ENCODE data around the gene PP2D1. TPM values are rescaled to one million over a fixed set of nuclear protein-coding genes. Genes with fewer than 3 reads are reported as not detected.

The PP2D1 gene, protein sequence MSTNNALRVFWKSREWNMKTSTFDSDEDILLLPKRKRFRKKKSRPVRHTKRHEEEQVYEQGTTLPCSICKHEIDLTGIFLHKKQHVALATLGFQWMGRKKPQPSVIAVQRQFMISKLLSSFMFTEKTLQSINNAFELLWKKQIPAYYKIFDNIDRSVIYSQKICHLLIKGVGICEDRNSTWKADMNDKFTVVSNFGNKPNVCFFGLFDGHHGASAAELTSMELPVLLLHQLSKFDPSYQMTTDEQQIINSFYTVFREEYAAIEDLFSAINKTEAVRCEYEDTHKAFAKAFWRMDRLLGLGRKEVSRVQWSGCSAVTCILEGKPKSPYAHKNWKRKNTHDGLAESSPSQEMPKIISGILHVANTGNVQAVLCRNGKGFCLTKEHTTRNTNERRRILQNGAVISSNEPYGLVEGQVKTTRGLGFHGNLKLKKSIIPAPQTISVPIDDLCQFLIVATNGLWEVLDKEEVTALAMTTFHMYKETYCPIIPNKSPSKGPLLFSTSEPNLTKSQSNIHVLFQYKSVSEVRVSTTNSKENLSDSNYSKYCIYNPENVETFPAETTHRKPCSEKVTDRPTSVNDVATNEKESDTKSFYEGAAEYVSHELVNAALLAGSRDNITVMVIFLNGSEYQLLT
- total RNA-seq = not detected in 2 replicates

DNA sequence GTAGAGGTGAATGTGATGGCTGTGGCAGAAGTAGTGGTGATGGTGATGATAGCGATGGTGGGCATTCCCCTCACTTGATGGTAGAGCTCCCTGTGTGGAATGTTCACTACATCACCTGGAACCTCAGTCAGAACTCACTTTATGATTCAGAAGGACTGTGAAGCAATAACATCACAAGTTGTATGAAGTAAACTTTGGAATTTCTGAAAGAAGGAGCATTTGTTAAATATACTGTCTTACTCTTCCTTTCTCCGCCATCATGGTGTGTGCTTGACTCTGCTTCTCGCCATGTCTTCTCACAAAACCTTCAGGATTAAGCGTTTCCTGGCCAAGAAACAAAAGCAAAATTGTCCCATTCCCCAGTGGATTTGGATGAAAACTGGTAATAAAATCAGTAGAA is at the start of gene PP2D1:
Gene PP2D1 (minus strand): TSS at position 101 of the 400 bp plus-strand sequence. CDS start 192 bp downstream, outside the sequence.

DNA sequence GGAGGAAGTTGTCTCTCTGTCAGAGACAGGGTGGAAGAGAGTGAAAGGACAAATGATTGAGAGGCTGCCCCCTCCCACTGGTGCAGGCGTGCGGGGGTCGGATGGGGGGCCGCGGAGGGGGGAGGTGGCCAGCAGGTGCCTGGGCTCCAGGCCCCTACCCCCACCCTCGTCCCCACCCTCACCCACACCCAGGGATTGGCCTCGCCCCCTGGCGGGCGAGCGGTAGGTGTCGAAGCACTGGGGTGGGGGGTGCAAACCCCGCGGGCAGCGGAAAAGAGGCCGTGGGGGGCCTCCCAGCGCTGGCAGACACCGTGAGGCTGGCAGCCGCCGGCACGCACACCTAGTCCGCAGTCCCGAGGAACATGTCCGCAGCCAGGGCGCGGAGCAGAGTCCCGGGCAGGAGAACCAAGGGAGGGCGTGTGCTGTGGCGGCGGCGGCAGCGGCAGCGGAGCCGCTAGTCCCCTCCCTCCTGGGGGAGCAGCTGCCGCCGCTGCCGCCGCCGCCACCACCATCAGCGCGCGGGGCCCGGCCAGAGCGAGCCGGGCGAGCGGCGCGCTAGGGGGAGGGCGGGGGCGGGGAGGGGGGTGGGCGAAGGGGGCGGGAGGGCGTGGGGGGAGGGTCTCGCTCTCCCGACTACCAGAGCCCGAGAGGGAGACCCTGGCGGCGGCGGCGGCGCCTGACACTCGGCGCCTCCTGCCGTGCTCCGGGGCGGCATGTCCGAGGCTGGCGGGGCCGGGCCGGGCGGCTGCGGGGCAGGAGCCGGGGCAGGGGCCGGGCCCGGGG is 27.9 kb upstream of the PP2D1 start, which contains the start of gene KAT2B:
Gene KAT2B (plus strand): TSS at position 682 of the 783 bp plus-strand sequence. CDS start 32 bp downstream, at position 714.

DNA sequence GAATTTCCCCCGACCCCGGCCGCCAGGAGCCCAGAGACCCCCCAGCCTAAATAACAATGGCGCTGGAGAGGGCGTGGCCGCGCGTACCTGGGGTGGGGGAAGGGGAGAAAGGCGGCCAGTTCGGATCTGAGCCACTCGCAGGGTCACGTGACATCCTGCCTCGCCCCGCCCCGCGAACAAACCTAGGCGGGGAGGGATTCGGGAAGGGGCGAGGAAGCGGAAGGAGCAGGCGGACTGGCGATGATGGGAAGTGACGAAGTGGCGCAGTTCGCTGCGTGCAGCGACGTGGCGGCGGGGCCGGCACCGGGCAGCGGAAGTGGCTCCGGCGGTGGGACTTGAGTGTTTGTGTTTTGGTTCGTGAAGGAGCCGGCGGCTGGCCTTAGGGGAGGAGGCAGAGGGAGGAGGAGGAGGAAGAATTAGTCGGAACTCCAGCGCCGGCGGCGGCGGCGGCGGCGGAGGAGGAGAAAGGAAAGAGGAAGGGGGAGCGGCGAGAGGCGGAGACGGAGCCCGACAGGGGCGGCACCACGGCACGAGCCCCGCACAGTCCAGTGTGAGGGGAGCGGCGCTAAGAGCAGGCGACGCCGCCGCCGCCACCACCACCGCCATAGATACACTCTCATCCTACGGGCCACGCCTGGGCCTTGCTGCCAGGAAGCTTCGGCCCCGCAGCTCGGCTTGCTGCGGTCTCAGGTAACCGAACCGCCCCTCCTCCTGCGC is 65.1 kb downstream of the PP2D1 start, which contains the start of gene RAB5A:
Gene RAB5A (plus strand): TSS at position 266 of the 717 bp plus-strand sequence. CDS start 3,802 bp downstream, outside the sequence.

Other genes starting within 250 kb of the PP2D1 start
- gene EFHB, start 78.0 kb downstream of the PP2D1 start, total RNA-seq = under 0.01 and 0.11 TPM in 2 replicates
- 65.1 and 65.5 TPM in 2 replicates for gene RAB5A, start 65.2 kb downstream of the PP2D1 start, total RNA-seq
- 7.1 and 10.0 TPM in 2 replicates for gene KAT2B, start 28.2 kb upstream of the PP2D1 start, total RNA-seq
- gene SGO1, start 173.9 kb upstream of the PP2D1 start, total RNA-seq = 4.7 and 16.2 TPM in 2 replicates

Measured in uterine smooth muscle cell (primary cell).